BE2C (cell line): ENCODE measurements around the gene PPM1H.

ENCODE experiments used
- DNase-seq: peaks from one replicate; pipeline ENCODE4 v3.0.0-alpha.2; 2020
- H3K27me3 ChIP-seq: fragments of 250-450 bp; sonication (Bioruptor Pico); 2 replicates; pipeline ENCODE4 v1.5.1; 2020; ENCODE audit warnings: mild to moderate bottlenecking
- H3K36me3 ChIP-seq: fragments of 250-450 bp; sonication (Bioruptor Pico); 2 replicates; pipeline ENCODE4 v1.5.1; 2020; ENCODE audit warnings: mild to moderate bottlenecking
- H3K4me1 ChIP-seq: fragments of 250-450 bp; sonication (Bioruptor Pico); 2 replicates; pipeline ENCODE4 v1.5.1; 2020
- H3K4me3 ChIP-seq: 2 replicates; pipeline ENCODE4 v1.5.1; 2011; ENCODE audit warnings: low read depth, low read length
- H3K9me3 ChIP-seq: fragments of 250-450 bp; sonication (Bioruptor Pico); 2 replicates; pipeline ENCODE4 v1.5.1; 2020
- TF ChIP-seq, protein P1 (sequence below): IDR thresholded peaks from 2 replicates; pipeline ENCODE4 v1.5.1; 2012; ENCODE audit warnings: mild to moderate bottlenecking, low read depth, low read length

The PPM1H gene

DNA sequence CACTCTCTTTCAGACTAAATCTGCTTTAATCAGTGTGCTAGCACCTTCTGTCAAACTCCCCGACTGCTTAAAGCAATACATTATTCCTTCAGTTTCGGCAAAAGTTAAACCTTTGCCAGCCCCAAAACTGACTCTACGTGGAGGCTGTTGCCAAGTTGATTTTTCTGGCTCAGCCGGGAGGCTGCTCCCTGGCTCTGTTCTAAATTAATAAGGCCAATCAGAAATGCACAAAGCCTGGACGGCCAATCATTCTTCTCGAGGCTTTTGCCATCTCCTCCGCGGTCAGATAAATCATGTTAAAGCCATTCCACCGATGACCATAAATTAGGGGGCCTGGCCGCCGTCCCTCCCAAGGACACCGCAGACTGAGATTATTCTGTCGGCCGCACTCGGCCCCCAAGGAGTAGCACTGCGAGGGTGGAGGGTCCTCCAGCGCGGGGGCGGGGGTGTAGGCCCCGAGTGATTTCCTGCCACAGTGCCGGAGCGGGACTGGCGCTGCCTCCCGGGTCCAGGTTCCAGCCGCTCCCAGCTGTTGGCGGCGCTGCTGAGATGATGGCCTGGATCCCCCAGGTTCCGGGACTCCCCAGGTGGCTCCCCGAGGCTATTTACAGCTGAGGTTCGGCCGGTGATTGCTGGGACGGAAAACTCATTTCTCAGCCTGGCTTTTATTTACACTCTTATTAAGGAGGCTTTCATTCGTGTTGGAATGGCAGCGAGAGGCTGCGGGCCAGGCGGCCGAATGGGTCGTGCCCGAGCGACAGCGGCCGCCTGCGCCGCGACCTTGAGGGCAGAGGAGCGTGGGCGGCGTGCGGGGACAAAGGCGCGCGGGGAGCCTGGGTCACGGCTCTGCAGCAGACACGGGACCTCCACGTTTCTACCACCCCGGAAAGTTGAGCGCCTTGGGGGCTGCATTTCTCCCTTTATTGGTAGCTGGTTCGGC lies 303.2 kb downstream of the PPM1H start:
- DNase-seq: peak; percentile 71
- no peaks in the 10 kb centered on the region for H3K27me3 ChIP-seq
- H3K9me3 ChIP-seq: no peaks in the 10 kb centered on the region
- H3K4me1 ChIP-seq: 0 out of 2 replicates have a peak, but pooled peaks cover 2% of the 10 kb centered on the region
- H3K4me3 ChIP-seq: peak overlapping the region; percentile 71
- TF ChIP-seq, protein P1, sequence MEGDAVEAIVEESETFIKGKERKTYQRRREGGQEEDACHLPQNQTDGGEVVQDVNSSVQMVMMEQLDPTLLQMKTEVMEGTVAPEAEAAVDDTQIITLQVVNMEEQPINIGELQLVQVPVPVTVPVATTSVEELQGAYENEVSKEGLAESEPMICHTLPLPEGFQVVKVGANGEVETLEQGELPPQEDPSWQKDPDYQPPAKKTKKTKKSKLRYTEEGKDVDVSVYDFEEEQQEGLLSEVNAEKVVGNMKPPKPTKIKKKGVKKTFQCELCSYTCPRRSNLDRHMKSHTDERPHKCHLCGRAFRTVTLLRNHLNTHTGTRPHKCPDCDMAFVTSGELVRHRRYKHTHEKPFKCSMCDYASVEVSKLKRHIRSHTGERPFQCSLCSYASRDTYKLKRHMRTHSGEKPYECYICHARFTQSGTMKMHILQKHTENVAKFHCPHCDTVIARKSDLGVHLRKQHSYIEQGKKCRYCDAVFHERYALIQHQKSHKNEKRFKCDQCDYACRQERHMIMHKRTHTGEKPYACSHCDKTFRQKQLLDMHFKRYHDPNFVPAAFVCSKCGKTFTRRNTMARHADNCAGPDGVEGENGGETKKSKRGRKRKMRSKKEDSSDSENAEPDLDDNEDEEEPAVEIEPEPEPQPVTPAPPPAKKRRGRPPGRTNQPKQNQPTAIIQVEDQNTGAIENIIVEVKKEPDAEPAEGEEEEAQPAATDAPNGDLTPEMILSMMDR: peak; percentile 49
- no peaks in the 10 kb centered on the region for H3K36me3 ChIP-seq

DNA sequence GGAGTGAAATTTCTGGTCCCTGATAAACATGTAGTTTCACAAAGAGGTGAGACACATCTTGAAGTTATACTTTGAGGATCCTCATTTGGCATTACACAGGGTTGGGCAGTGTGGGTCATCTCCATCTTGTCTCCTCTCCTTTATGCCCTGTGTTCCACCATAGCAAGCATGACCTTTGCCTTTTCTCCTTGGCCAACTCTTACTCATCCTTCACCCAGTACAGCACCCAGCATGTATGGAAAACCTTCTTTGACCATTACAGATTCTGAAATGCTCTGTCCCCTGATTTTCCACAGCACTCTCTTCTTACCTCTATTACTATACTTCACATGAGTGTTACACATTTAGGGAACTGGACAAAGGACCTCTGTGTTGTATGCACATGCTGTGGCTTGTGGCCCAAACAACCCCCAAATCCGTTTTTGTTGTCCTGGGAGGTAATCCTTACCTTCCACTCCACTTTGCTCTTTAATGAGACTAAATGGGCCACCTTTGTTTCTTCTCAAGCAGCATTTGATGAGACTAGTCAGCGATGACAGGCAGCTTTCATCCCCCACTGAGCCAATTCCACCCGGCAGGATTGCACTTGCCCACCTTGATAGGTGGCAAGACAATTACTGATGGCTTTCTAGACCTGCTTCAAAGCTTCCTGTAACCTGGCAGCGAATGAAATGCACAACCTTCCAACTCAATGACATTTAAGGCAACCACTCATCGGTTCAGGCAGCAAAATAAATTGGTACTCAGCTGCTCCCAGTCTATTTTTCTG lies 304.8 kb downstream of the PPM1H start:
- TF ChIP-seq, protein P1: no peak
- 0 out of 2 replicates have a peak, but pooled peaks cover 2% of the 10 kb centered on the region for H3K4me1 ChIP-seq
- no peaks in the 10 kb centered on the region for H3K27me3 ChIP-seq
- DNase-seq: no peak
- no peaks in the 10 kb centered on the region for H3K9me3 ChIP-seq
- H3K36me3 ChIP-seq: no peaks in the 10 kb centered on the region
- H3K4me3 ChIP-seq: no peak overlapping the region

DNA sequence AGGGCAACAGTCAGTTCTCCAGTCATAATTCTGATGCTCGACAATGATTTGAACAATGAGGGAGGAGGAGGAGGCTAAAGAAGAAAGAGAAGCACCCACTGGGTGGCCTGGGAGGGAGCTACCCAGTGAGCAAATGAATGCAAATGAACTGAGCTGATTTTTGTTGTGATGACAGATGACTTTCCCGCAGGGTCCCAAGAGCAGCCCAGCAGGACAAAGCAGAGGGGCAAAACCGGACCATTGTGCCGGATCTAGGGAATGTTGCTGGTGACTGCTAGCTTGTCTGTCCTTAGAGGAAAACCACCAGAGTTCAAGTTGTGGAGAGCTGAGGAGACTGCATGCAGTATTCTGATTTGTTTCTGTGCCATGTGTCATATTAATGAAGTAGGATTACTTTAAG lies 305.5 kb downstream of the PPM1H start:
- Histone ChIP-seq H3K4me3 (no peak overlapping the region), H3K4me1 (0 out of 2 replicates have a peak, but pooled peaks cover 2% of the 10 kb centered on the region), H3K27me3 (no peaks in the 10 kb centered on the region), H3K9me3 (no peaks in the 10 kb centered on the region), H3K36me3 (no peaks in the 10 kb centered on the region)
- TF ChIP-seq, protein P1: no peak
- no peak for DNase-seq

DNA sequence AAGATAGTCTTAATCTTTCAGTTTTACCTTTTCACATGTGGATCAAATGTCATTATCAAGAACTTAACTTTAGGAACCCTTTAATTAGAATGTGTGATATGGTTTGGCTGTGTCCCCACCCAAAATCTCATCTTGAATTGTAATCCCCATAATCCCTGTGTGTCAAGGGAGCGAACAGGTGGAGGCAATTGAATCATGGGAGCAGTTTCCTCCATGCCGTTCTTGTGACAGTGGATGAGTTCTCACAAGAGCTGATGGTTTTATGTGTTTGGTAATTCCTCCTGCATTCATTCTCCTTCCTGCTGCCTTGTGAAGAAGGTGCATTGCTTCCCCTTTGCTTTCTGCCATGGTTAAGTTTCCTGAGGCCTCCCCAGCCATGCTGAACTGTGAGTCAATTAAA lies 307.8 kb downstream of the PPM1H start:
- H3K4me3 ChIP-seq: no peak overlapping the region
- no peaks in the 10 kb centered on the region for H3K9me3 ChIP-seq
- no peak for DNase-seq
- no peaks in the 10 kb centered on the region for H3K27me3 ChIP-seq
- TF ChIP-seq, protein P1: no peak
- no peaks in the 10 kb centered on the region for H3K36me3 ChIP-seq
- H3K4me1 ChIP-seq: 0 out of 2 replicates have a peak, but pooled peaks cover 2% of the 10 kb centered on the region

DNA sequence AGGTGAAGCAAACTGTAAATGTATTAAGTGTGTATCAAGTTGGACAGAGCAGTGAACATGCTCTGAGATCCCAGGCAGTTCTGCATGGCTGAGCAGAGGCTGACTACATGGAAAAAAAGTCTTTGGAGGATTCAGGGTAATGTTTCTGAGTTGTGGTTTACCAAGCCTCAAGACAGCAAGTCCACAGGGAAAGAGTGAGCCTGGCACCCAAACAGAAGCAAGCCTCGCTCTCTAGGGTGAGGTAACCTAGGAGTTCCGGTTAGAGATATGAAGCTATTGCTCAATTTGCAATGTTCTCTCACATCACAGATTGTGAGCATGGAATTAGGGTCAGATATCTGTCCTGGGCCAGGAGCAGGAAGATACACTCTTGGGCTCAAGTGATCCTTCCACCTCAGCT lies 309.7 kb downstream of the PPM1H start:
- Histone ChIP-seq H3K4me3 (no peak overlapping the region), H3K9me3 (no peaks in the 10 kb centered on the region), H3K4me1 (no peaks in the 10 kb centered on the region), H3K36me3 (no peaks in the 10 kb centered on the region), H3K27me3 (no peaks in the 10 kb centered on the region)
- TF ChIP-seq, protein P1: no peak
- no peak for DNase-seq
